D341Med (cell line): ENCODE measurements around the gene ENPP7.

Experiments
- DNase-seq: peaks from one replicate; pipeline ENCODE4 v3.0.0; 2012; ENCODE audit warnings: low spot score

ENPP7 gene

DNA sequence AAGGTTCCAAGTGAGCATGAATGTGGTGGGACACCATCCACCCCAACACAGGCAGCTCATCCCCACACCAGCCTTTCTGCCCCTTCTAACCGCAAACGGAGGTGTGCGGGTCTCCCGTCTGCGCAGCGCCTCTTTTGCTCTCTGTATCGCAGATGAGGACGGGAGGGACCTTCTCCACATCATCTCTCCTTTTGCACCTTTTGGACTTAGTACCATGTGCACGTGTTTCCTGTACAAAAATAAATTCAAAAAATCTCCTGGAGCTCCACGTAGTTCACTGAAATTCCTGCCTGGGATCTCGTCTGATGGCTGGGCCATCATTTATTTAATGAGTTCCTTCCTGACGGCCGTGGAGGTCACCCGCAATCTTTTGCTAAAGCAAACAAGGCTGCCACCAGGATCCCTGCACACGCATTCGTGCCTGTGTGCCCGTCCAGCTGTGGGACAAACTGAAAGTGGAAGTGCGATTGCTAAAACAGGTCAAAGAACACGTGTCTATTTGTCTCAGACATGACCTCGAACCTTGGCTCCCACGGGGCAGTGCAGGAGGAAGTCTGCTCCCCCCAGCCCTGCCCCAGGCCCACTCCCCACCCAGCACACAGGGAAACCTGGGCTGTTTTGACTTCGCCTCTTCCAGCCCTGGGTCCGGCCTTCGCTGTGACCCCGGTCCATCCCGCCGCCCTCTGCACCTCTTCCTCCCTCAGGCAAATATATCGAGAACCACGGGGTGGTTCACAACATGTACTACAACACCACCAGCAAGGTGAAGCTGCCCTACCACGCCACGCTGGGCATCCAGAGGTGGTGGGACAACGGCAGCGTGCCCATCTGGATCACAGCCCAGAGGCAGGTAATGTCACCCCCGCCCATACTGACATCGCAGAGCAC is 2.3 kb downstream of the ENPP7 start:
- no peak for DNase-seq

DNA sequence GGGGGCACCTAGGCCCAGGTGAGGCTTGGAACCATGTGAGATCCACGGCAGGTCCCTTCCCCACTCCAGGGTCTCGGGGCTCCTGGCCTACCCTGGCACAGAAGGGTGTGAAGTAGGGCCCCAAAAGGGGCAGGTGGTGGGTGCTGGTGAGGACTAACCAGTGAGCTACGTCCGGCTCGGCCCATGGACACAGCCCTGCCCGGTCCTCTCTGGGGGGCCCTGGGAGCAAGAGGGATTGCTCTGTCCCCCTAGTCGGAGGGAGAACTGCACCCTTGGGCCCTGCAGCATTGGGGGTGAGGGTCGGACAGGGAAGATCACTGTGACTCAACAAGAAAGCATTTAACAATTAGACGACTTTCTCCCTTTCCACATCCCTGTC is 2.9 kb downstream of the ENPP7 start:
- no peak for DNase-seq

DNA sequence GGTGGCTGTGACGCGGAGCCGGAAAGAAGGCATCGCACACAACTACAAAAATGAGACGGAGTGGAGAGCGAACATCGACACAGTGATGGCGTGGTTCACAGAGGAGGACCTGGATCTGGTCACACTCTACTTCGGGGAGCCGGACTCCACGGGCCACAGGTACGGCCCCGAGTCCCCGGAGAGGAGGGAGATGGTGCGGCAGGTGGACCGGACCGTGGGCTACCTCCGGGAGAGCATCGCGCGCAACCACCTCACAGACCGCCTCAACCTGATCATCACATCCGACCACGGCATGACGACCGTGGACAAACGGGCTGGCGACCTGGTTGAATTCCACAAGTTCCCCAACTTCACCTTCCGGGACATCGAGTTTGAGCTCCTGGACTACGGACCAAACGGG is 4.4 kb downstream of the ENPP7 start:
- no peak for DNase-seq

DNA sequence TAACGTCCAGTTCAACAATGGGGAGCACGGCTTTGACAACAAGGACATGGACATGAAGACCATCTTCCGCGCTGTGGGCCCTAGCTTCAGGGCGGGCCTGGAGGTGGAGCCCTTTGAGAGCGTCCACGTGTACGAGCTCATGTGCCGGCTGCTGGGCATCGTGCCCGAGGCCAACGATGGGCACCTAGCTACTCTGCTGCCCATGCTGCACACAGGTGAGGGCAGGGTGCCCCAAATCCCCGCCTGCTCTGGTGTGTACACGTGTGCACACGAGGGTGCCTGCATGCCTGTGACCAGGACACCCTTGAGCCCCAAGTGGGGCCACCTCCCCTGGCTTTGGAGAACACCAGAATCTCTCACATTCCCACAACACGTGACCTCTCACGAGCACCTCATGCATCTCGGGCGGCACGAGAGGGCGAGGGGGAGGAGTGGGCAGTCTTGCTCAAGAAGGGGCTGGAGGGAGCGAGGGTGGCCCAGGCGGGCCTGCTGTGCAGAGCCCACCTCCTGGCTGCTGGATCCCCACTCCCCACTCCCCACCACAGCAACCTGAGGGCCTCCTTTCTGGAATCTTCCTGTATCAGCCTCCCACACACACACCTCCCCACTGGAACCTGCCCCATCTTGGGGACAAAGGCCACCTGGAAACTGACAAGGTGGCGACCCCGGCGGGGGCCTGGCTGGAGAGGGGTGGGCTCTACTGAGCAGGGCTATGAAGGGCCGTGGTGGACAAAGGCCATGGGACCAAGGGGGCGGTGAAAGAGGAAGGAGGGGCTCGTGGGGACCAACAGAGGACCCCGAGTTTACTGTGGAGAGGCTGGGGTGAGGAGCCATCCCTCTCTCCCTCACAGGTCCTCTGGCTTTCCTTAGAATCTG is 6.5 kb downstream of the ENPP7 start:
- DNase-seq = no peak

DNA sequence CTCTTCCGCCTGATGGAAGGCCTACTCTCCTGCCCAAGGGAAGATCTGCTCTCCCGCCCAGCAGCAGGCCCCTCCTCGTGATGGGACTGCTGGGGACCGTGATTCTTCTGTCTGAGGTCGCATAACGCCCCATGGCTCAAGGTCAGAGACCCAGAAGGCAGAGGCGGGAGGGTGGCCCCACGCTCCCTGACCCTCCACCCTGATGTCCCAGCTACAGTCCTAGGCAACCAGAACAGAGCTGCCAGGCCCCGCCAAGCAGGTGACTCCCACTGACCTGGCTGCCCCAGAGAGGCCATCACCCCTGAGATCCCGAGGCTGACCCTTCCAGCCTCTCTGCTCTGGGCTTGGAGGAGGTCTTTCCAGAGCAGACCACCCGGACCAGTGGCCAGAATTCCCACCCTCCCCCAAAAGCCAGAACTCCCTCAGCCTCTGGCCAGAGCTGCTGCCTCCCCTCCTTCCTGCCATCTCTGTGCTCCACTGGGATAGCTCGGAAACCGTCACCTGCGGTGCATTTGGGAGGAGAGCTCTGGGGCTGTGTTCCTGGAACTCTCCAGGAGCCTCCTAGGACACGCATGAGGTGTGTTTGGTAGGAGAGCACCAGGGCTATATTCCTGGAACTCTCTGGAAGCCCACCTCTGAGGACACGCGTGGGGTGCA is 7.3 kb downstream of the ENPP7 start:
- no peak for DNase-seq

DNA sequence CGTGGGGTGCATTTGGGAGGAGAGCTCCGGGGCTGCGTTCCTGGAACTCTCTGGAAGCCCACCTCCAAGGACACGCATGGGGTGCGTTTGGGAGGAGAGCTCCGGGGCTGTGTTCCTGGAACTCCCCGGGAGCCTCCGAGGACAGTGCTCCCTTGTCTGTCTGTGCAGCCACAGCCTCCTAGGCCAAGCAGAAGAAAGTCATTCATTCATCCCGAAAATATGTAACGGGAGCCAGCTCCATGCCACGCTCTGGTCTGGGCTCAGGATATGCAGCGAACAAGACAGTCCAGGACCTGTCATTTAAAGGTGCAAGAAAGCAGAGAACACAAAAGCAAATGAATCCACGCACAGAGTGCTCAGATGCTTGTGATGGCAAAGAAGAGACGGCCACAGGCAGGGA is 7.9 kb downstream of the ENPP7 start:
- no peak for DNase-seq

DNA sequence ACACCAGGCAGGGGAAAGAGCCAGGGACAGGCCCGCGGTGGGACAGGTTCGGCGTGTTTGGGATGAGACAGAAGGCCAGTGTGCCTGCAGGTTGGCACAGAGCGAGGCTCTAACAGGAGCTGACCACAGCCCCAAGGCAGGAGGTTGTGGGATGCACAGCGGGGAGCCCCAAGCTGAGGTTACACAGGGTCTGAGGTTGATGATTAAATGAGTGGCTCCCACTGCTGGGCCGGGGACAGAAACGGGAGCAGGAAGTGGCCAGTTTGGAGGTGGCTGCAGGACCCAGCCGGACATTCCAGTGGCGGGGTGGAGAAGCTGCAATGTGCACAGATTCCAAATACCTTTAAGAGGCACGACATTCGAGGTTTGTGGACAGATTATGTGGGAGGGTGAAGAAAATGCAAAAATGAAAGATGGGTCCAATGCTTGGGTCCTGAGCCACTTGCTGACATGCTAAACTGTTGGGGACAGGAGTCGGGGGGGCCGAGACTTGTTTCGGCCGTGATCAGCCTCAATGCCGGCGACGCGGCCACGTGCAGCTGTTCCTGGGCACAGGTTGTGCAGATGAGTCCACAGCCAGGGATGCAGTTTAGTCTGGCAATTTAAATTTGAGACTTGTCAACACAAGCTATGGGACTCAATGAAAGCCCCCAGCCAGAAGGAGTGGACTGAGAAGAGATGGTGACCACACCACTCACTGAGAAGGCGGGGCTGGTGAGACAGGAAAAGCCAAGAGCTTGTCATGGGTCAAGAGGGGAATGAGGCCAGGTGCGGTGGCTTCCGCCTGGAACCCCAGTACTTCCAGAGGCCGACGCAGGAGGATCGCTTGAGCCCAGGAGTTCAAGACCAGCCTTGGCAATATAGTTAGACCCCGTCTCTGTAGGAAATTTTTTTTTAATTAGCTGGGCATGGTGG is 8.7 kb downstream of the ENPP7 start:
- DNase-seq = no peak

DNA sequence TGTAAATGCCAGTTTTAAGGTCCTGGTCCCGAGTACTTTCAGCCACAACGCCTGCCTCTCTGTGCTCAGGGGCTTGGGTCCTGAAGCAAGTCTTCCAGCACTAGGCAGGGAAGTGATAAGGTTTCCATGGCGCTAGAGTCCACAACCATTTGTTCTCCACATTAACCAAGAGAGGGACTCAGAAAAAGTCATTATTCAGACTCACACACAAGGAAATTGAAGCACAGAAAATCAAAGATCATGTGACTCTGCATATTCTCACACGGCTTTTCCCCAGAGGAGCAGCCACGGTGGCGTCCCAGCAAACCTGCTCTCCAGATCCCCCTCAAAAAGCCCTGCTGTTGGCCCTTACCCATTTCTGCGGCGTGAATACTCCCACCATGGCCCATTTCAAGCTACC is 9.7 kb downstream of the ENPP7 start:
- DNase-seq = no peak

DNA sequence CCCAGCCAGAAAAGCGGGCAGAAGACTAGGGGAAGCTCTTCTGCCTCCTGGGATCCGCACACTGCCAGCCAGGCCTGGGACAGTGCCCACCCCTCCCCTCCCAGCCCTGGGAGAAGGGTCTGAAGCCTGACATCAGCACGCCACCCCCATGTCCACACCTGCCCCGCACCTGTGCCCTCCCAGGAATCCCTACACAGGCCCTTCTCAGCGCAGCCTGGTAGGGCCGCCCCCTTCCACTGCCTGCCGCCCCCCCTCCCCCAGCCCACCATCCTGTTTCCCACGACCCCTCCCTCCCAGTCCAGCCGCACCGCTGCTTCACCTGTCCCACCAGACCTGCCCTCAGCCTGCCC is 10.6 kb downstream of the ENPP7 start:
- no peak for DNase-seq

DNA sequence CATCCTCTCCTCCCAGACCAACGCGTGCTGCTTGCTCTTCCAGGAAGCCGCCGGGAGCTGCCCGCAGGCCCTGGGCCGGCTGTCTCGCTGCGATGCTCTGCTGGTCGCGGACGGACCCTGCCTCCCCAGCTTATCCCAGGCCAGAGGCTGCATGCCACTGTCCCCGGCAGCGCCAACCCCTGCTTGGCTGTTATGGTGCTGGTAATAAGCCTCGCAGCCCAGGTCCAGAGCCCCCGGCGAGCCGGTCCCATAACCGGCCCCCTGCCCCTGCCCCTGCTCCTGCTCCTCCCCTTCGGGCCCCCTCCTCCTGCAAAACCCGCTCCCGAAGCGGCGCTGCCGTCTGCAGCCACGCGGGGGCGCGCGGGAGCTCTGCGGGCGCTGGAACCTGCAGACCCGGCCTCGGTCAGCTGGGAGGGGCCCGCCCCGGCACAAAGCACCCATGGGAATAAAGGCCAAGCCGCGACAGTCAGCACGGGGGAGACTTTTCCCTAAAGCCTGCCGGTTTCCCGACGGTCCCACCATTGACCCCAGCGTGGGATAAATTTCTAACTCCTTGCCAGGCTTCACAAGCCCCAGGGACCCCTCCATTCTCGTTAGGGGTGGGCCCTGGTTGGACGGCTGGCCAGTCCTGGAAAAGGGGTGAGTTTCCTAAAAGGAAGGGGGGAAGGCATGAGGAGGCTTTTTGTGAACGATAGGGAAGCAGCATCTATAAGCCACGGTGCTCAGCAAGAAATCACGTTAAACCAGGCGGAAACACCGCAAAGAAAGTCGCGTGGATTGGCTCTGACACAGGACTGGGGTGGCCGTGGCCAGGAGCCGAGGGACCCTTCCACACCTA is 11.2 kb downstream of the ENPP7 start:
- DNase-seq = peak; percentile 98

DNA sequence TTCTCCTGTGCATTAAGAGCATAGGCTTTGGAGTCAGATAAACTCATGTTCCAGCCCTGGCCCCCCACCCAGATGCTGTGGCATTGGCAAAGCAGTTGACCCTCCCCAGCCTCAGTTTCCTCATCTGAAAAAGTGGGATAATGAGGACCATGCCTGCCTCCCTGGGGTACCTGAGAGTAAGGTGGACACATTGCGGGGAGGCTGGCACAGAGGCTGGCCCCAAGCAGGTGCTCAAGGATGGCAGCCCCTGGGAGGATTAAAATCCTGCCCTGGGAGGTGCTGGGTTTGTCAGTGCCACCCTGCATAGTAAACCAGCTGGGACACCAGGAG is 11.8 kb downstream of the ENPP7 start:
- DNase-seq = no peak

DNA sequence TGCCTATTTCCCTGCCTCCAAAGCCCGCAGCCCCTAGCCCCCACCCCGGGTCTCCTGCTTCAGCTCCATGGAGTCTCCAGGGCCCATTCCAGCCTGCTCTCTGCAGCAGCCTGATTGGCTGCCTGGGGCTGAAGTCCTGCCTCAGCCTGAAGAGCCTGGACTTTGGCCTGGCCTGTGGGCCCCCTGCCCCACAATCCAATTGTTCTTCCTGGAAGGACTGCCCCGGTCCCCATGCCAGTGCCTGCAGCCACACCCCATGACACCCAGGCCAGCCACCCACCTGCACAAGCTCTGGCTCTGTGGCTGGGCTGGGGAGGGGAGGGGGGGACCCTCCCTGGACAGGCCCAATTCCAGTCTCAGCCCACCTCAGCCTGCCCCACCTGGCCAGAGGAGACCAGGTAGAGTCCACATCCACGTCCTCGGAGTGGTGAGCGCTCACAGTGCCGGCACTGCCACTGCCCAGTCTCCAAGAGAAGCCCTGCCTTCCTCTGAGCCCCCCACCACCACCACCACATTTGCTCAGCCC is 12.3 kb downstream of the ENPP7 start:
- DNase-seq = no peak

DNA sequence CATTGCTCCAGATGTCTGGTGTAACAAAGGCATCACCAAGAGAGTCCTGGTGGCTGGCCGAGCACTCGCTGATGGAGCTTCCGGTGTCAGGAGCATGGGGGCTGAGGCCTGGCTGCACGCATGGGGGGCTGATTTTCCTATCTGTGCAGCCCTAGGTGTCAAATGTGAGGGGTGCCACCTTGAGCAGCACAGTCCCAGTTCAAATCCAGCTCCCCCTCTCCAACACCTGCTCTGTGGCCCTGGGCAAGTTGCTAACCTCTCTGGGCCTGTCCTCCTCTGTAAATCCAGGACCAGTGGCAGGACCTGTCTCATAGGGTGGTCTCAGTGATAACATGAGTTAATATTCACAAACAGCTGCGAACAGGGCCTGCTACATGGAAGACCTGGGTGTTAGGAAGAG is 12.9 kb downstream of the ENPP7 start:
- DNase-seq = no peak

DNA sequence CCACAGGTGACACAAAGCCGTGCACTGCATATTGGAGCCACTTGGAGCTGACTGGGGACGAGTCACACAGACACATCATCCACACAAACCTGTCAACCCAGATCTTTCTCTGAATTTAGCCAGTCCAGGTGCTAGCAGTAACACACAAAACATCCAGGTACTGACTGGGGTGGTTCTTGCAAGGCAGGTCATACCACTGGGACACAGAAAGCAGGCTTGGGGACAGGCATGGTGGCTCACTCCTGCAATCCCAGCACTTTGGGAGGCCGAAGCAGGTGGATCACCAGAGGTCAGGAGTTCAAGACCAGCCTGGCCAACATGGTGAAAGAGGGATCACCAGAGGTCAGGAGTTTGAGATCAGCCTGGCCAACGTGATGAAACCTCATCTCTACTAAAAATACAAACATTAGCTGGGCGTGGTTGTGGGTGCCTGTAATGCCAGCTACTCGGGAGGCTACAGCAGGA is 14.9 kb downstream of the ENPP7 start:
- DNase-seq = no peak

DNA sequence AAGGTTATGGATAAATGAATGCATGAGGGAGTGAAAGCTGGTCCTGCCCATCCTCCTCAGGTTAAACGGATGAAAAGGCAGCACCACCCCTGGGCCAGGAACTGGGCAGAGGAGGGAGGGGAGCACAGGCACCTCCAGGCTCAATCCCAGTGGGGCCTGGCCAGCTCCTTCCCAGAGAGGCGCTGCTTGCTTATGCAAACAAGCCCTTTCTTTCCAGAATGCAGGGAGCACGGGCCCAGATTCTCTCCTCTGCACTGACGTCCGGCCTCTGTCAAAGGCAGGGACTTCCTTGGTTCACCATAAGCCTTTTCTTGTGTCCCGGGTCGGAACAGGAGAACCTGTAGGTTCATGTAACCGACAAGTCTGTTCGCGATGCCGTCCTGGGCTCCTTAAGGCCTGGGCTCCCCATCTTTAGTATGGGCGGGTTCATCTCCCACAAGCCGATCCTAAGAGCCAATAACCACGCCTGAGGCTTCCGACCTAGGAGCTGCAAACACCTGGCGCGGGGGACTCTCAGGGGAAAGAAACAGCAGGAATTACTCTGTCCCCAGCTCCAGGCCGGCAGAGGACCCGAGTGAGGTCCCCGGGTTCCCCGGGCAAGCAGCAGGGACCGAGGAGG is 16.3 kb downstream of the ENPP7 start:
- DNase-seq = no peak

DNA sequence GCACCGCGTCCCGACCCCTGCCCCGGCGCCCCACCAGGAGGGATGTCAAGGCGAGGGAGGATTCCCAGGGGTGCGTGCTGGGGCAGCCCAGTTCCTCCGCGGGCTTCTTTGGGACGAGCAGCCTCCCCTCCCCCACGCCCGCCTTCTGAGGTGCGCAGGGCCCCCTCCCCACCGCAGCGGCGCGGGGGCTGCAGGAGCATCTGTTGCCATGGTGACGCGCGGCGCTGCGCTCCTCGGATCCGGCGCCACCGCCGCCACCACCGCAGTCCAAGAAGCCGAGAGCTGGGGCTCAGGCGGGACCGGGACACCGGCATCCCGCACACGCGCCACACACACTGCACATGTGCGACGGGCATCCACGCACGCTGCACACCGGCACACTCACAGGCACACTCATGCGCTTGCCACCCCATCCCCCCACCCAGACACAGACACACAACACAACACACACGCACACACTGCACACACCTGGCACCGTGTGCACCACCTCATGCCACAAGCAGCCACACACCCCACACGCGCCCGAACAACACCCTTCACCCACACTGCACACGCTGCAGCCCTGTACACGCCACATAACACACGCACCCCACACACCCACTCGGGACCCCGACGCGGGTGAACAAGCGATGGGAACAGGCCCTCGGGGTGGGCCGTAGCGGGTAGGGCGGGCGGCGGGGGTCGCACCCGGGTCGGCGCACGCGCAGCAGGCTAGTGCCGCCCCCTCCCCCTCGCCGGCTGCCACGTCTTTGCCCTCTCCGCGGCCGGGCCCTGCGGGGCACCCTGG is 17.0 kb downstream of the ENPP7 start:
- DNase-seq = peak; percentile 62

DNA sequence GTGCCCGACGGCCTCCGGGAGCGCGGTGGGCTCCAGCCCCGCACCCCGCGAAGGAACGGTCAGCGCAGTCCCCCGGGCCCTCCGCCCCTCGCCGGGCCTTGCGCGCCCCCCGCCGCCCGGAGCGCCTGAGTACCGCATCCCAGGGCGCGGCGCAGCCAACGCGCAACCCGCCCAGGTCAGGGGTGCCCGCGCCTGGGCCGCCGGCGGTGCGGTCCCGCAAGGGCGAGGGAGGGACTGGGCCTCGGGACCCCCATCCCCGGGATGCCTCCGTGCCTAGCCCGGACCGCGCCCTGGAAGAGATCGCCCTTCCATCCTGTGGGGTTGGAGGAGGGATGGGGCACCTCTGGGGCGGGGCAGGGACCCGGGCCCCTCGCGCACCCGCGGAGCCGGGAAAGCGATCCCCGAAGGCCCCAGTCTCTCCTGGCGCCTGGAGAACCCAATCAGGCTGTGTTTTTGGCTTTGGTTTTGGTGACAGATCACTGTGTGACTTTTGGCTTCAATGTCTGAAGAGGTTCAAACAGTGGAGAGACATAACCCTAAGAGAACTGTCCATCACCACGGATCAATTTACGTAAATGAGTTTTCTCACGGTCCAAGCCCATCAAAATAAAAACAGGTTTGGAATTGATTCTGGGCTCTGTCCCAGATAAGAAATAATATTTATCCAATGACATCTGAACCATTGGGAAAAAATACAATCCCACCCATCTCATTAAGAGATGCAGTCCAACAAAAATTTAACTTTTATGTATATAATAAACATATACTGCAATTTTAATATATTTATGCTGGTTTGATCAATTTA is 17.8 kb downstream of the ENPP7 start:
- no peak for DNase-seq

DNA sequence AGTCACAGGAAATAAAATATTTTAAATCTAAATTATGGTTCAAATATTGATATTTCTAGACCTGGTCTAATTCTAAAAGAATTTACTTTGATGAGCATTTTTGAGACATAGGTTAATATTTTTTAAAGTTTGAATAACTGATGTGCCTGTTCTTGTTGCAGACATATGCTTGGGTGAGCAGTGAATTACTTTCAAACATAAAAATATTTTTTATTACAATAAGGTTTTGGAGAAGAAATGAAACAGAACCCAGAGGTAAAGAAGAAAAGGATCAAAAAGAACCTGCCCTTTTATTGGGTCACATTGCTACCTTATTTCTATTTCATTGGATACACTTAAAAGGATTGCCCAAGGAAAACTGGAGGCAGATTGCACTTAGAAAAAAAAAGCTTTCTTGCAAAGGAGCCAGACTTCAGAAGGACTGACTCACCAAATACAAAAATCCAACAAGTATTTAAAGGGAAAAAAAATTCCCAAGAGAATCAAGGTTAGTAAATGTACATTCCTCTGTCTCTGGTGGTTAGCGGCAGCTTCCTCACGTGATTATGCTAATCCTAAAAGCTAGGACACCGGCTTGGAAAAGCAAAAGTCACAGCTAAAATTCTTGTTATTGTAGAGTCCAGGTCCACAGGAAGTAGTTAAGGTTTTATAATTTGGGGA is 18.5 kb downstream of the ENPP7 start:
- no peak for DNase-seq
